Neural cell (in vitro differentiated cells): ENCODE results near the gene CRADD. TPM values are rescaled to one million over a fixed set of nuclear protein-coding genes. Genes with fewer than 3 reads are reported as not detected.

Experiments used
- H2AFZ ChIP-seq: fragments of 200-600, 300-800 bp; sonication (generic), shearing (Covaris generic); 2 replicates; pipeline ENCODE4 v1.6.0; 2014; ENCODE audit warnings: low read depth, mild to moderate bottlenecking, antibody characterized with exemption, low read length, moderate library complexity
- H3F3A ChIP-seq: fragments of 200-600 bp; shearing (Covaris generic); 2 replicates; pipeline ENCODE4 v1.6.1; 2016; ENCODE audit warnings: mild to moderate bottlenecking, moderate library complexity, mixed read lengths, antibody characterized with exemption, low read length; ENCODE audit not compliant: insufficient read depth, poor library complexity, severe bottlenecking
- H3K27ac ChIP-seq: fragments of 200-600, 300-800 bp; sonication (generic), shearing (Covaris generic); 2 replicates; pipeline ENCODE4 v1.5.1; 2014; ENCODE audit warnings: mild to moderate bottlenecking, low read length, moderate library complexity
- H3K27me3 ChIP-seq: fragments of 300-800, 200-600 bp; sonication (generic), shearing (Covaris generic); 2 replicates; pipeline ENCODE4 v1.6.0; 2014; ENCODE audit warnings: mild to moderate bottlenecking, low read depth, low read length, moderate library complexity; ENCODE audit not compliant: insufficient read depth
- H3K36me3 ChIP-seq: fragments of 300-800, 200-600 bp; sonication (generic), shearing (Covaris generic); 2 replicates; pipeline ENCODE4 v1.5.1; 2014; ENCODE audit warnings: mild to moderate bottlenecking, antibody characterized with exemption, low read length, moderate library complexity; ENCODE audit not compliant: insufficient read depth
- H3K4me2 ChIP-seq: fragments of 300-800, 200-600 bp; sonication (generic), shearing (Covaris generic); 2 replicates; pipeline ENCODE4 v1.6.0; 2014; ENCODE audit warnings: mild to moderate bottlenecking, low read length
- H3K4me3 ChIP-seq: fragments of 300-800, 200-600 bp; sonication (generic), shearing (Covaris generic); 2 replicates; pipeline ENCODE4 v1.5.1; 2014; ENCODE audit warnings: mild to moderate bottlenecking, low read length, moderate library complexity
- H3K79me2 ChIP-seq: fragments of 200-600 bp; shearing (Covaris generic); replicated peaks from 2 replicates; pipeline ENCODE4 v1.6.0; 2014; ENCODE audit warnings: mild to moderate bottlenecking, low read length, moderate library complexity; ENCODE audit not compliant: insufficient read depth
- H3K9ac ChIP-seq: fragments of 300-800, 200-600 bp; sonication (generic), shearing (Covaris generic); 2 replicates; pipeline ENCODE4 v1.6.1; 2016; ENCODE audit warnings: mild to moderate bottlenecking, low read length, mixed read lengths
- H3K9me2 ChIP-seq: fragments of 200-600 bp; shearing (Covaris generic); 2 replicates; pipeline ENCODE4 v1.6.1; 2016; ENCODE audit warnings: mild to moderate bottlenecking, low read length, mixed read lengths; ENCODE audit not compliant: insufficient read depth
- H3K9me3 ChIP-seq: fragments of 200-600, 300-800 bp; sonication (generic), shearing (Covaris generic); 2 replicates; pipeline ENCODE4 v1.6.1; 2016; ENCODE audit warnings: mild to moderate bottlenecking, mixed run types, low read length, moderate library complexity, mixed read lengths
- H4K20me1 ChIP-seq: fragments of 200-600 bp; shearing (Covaris generic); 2 replicates; pipeline ENCODE4 v1.6.1; 2016; ENCODE audit warnings: mild to moderate bottlenecking, mixed run types; ENCODE audit not compliant: insufficient read depth
- CTCF ChIP-seq: fragments of 450-650 bp; IDR thresholded peaks from 2 replicates; pipeline ENCODE4 v1.5.1; 2014; ENCODE audit warnings: antibody characterized with exemption, mild to moderate bottlenecking, moderate library complexity; ENCODE audit not compliant: poor library complexity, severe bottlenecking
- EP300 ChIP-seq: fragments of 450-650 bp; conservative IDR thresholded peaks from 2 replicates; pipeline ENCODE4 v1.6.1; 2014; ENCODE audit warnings: antibody characterized with exemption, mild to moderate bottlenecking, moderate library complexity; ENCODE audit not compliant: poor library complexity, severe bottlenecking
- EZH2 ChIP-seq: fragments of 200-600, 300-800 bp; shearing (Covaris generic), sonication (generic); IDR thresholded peaks from 2 replicates; pipeline ENCODE4 v1.6.1; 2014; ENCODE audit warnings: antibody characterized with exemption, low read length, borderline replicate concordance, mild to moderate bottlenecking; ENCODE audit not compliant: insufficient read depth, poor library complexity, severe bottlenecking
- MXI1 ChIP-seq: fragments of 450-650 bp; conservative IDR thresholded peaks from 2 replicates; pipeline ENCODE4 v1.6.1; 2014; ENCODE audit warnings: antibody characterized with exemption, mild to moderate bottlenecking; ENCODE audit not compliant: poor library complexity, severe bottlenecking
- POLR2AphosphoS5 ChIP-seq: IDR thresholded peaks from 2 replicates; pipeline ENCODE4 v1.6.1; 2012
- RAD21 ChIP-seq: fragments of 450-650 bp; conservative IDR thresholded peaks from 2 replicates; pipeline ENCODE4 v1.6.1; 2014; ENCODE audit warnings: antibody characterized with exemption, mild to moderate bottlenecking, moderate library complexity
- SMC3 ChIP-seq: fragments of 450-650 bp; conservative IDR thresholded peaks from 2 replicates; pipeline ENCODE4 v1.6.1; 2014; ENCODE audit warnings: antibody characterized with exemption, mild to moderate bottlenecking, moderate library complexity; ENCODE audit not compliant: poor library complexity
- TAF1 ChIP-seq: IDR thresholded peaks from 2 replicates; pipeline ENCODE4 v1.6.1; 2012; ENCODE audit warnings: low read depth
- polyA plus RNA-seq: library from polyadenylated mRNA; depleted of rRNA; stranded (reverse); fragments of >200 nt; gene quantifications from 2 replicates; pipeline ENCODE4 v1.2.3, GENCODE V29; 2014
- TF ChIP-seq, protein P1 (sequence below): IDR thresholded peaks from 2 replicates; pipeline ENCODE4 v1.6.1; 2012; ENCODE audit warnings: borderline replicate concordance

Gene CRADD
- polyA plus RNA-seq, 1 donor from 2014 or later: 23.5 TPM

DNA sequence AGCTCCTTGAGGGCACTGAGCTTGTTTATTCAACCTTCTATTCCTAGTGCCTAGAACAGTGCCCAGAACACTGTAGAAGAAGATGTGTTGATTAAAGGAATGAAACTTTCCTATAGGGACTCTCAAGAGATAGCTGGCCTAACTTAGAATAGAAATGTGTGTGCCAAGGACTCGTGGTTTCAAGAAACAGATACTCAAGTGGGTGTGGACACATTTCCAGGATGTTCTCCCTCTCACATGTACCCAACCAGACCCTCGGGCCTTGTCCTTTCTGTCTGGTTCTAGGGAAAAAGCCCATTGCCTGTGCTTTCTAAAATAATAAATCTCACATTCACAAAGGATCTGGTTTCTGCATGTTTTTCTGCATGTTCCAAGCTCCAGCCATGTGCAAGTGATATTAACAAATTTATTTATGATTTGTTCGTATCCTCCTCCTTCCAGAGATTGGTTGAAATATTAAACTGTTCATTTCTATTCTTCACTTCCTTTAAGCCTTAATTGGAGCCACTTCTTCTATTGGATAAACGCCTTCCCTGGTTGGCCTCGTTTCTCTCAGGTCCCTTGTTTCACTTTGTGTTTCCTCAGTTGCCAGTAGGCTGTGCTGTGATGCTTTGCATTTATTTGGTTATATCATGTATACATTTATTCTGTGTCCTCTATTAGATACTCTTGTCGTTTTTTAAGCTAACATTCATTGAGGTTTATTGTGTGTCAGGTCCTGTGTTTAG, 89.8 kb downstream of the CRADD start:
- Histone ChIP-seq H3K27me3 (no peaks in the 10 kb centered on the region), H3K79me2 (no peaks in the 10 kb centered on the region), H4K20me1 (no peaks in the 10 kb centered on the region), H3K4me2 (no peak overlapping the region), H3K27ac (no peak overlapping the region), H3K36me3 (no peaks in the 10 kb centered on the region), H3F3A (no peaks in the 10 kb centered on the region), H3K9ac (no peak overlapping the region), H3K9me2 (no peaks in the 10 kb centered on the region), H2AFZ (no peak overlapping the region), H3K9me3 (no peaks in the 10 kb centered on the region), H3K4me3 (no peak overlapping the region)
- TF ChIP-seq EZH2 (no peak), TAF1 (no peak), RAD21 (peak; percentile 63), SMC3 (peak; percentile 58), MXI1 (no peak), POLR2AphosphoS5 (no peak), EP300 (no peak), CTCF (peak; percentile 52)
- TF ChIP-seq, protein P1, sequence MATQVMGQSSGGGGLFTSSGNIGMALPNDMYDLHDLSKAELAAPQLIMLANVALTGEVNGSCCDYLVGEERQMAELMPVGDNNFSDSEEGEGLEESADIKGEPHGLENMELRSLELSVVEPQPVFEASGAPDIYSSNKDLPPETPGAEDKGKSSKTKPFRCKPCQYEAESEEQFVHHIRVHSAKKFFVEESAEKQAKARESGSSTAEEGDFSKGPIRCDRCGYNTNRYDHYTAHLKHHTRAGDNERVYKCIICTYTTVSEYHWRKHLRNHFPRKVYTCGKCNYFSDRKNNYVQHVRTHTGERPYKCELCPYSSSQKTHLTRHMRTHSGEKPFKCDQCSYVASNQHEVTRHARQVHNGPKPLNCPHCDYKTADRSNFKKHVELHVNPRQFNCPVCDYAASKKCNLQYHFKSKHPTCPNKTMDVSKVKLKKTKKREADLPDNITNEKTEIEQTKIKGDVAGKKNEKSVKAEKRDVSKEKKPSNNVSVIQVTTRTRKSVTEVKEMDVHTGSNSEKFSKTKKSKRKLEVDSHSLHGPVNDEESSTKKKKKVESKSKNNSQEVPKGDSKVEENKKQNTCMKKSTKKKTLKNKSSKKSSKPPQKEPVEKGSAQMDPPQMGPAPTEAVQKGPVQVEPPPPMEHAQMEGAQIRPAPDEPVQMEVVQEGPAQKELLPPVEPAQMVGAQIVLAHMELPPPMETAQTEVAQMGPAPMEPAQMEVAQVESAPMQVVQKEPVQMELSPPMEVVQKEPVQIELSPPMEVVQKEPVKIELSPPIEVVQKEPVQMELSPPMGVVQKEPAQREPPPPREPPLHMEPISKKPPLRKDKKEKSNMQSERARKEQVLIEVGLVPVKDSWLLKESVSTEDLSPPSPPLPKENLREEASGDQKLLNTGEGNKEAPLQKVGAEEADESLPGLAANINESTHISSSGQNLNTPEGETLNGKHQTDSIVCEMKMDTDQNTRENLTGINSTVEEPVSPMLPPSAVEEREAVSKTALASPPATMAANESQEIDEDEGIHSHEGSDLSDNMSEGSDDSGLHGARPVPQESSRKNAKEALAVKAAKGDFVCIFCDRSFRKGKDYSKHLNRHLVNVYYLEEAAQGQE: no peak

DNA sequence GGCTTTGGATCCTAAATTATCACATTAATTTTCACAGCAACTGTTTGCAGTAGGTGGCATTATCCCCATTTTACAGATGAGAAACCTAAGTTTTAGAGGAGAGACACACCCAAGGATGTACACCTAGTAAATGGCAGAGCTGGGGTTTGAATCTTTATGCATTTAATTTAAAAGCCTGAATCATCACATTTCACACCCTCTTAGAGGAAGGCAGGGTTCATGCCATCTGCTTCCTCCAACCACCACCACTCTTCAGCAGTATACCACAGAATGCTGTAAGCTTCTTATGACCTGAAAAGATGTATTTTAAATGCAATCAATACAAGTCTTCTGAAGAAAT, 90.3 kb downstream of the CRADD start:
- Histone ChIP-seq H3K9ac (no peak overlapping the region), H3K9me3 (no peaks in the 10 kb centered on the region), H3K36me3 (no peaks in the 10 kb centered on the region), H3K27ac (no peak overlapping the region), H3K9me2 (no peaks in the 10 kb centered on the region), H3K4me2 (no peak overlapping the region), H4K20me1 (no peaks in the 10 kb centered on the region), H3K79me2 (no peaks in the 10 kb centered on the region), H2AFZ (no peak overlapping the region), H3F3A (no peaks in the 10 kb centered on the region), H3K27me3 (no peaks in the 10 kb centered on the region), H3K4me3 (no peak overlapping the region)
- TF ChIP-seq SMC3 (no peak), POLR2AphosphoS5 (no peak), CTCF (no peak), TAF1 (no peak), MXI1 (no peak), EP300 (no peak)
